Measurements from ENCODE around the gene DTYMK. TPM values are rescaled to one million over a fixed set of nuclear protein-coding genes. Genes with fewer than 3 reads are reported as not detected.

The DTYMK gene
- total RNA-seq, 2 experiments from 2014 or later, result 4.8 to 6.0 TPM

DNA sequence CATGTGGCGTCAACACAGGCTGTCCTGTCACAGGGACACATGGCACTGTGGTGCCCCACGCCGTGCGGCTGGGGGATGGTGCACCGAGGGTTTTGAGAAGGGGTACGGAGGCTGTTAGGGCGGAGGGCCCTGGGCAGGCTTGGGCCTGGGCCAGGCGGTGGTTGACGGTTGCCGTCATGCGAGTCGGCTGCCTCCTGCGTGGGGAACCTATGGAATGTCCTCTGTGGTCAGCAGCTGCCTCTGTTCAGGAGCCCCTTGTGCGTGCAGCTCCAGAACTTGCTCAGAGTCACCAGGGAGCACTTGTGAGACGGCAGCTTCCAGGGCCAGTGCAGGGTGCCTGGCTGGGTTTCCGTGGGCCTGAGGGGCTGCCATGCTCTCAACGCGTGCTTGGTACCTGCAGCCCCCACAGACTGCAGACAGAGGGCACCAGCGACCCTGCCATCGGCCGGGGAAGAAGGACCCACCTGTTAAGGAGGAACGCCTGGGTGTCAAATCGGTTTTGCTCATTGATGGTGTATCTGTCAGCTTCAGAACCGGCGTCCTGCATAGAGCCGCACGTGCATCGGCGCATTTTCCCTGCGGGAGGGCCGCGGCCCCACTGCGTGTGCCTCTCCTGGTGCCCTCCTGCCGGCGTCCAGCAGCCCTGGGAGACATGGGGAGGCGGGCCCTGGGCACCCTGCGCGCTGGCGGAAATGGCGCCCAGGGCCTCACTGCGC lies 37.8 kb upstream of the DTYMK start:
- ATAC-seq (ENCODE audit: poor library complexity) (peak; percentile 43), DNase-seq (peak in 4 of 14 experiments; percentile 34 to 56 (median 38))
- H3K4me3 ChIP-seq (ENCODE audit: low read length), result no peak overlapping the region
- H3K36me3 Mint-ChIP-seq (ENCODE audit: low read depth), result peaks cover 49% of the 10 kb centered on the region
- intact Hi-C loops (cut with DNase I, micrococcal nuclease), result no loop called here
- no peak overlapping the region for H3K4me3 Mint-ChIP-seq
- H3K27ac Mint-ChIP-seq, result no peak overlapping the region
- H3K27me3 Mint-ChIP-seq, result no peaks in the 10 kb centered on the region
- H3K27me3 ChIP-seq (ENCODE audit: control insufficient read depth in 1 of 2, insufficient read depth in 2 of 2, low read length in 2 of 2), result no peaks in the 10 kb centered on the region
- H3K36me3 ChIP-seq (ENCODE audit: insufficient read depth, low read length), result peaks cover 42% of the 10 kb centered on the region
- peaks cover 0 to 20% of the 10 kb centered on the region in 2 experiments for H3K9me3 ChIP-seq (ENCODE audit: control insufficient read depth in 1 of 2, insufficient read depth in 1 of 2, low read length in 2 of 2)
- H3K4me1 ChIP-seq (ENCODE audit: insufficient read depth, low read length), result no peaks in the 10 kb centered on the region
- no peaks in the 10 kb centered on the region for H3K9me3 Mint-ChIP-seq
- POLR2A ChIA-PET, result interaction anchor here (0.7 kb wide), 1 partner anchor 129 kb away, joined by 3 read pairs; no protein-coding TSS in a partner anchor
- TF ChIP-seq, protein P1, sequence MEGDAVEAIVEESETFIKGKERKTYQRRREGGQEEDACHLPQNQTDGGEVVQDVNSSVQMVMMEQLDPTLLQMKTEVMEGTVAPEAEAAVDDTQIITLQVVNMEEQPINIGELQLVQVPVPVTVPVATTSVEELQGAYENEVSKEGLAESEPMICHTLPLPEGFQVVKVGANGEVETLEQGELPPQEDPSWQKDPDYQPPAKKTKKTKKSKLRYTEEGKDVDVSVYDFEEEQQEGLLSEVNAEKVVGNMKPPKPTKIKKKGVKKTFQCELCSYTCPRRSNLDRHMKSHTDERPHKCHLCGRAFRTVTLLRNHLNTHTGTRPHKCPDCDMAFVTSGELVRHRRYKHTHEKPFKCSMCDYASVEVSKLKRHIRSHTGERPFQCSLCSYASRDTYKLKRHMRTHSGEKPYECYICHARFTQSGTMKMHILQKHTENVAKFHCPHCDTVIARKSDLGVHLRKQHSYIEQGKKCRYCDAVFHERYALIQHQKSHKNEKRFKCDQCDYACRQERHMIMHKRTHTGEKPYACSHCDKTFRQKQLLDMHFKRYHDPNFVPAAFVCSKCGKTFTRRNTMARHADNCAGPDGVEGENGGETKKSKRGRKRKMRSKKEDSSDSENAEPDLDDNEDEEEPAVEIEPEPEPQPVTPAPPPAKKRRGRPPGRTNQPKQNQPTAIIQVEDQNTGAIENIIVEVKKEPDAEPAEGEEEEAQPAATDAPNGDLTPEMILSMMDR (IDR thresholded peaks at IDR 0.05), result no peak
- no peaks in the 10 kb centered on the region for H3K4me1 Mint-ChIP-seq (ENCODE audit: low read depth)
- CTCF ChIA-PET, result no interaction called here
- H3K27ac ChIP-seq (ENCODE audit: low read depth in 1 of 2, low read length in 2 of 2), result no peak overlapping the region

DNA sequence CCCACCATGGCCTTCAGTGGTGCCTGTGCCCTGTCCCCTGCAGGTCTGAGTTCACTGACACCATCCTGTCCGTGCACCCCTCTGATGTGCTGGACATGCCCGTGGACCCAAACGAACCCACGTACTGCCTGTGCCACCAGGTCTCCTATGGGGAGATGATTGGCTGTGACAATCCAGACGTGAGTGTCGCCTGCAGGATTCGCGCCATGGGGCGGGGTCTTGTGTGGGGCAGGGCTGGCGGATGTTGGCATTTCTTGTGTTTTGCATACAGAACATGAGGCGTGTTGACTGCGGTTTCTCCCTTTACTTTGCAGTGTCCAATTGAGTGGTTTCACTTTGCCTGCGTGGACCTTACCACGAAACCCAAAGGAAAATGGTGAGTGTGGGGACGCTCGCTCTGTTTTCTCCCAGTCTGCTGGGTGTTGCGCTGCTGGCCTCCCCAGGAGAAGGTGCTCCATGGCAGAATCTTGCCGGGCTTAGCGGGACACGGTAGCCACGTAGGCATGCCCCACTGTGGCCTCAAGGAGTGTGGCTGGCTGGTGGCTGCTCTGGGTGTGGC lies 36.4 kb upstream of the DTYMK start:
- peaks cover 51% of the 10 kb centered on the region for H3K36me3 ChIP-seq (ENCODE audit: insufficient read depth, low read length)
- CTCF ChIA-PET, result no interaction called here

GRCh38 chr2:241721852-241722251 lies 35.2 kb upstream of the DTYMK start:
- CTCF ChIA-PET, result no interaction called here
- H3K9me3 Mint-ChIP-seq, result no peaks in the 10 kb centered on the region
- TF ChIP-seq, protein P1 (IDR thresholded peaks at IDR 0.05), result no peak
- ATAC-seq (ENCODE audit: poor library complexity), result no peak
- intact Hi-C loops (cut with DNase I, micrococcal nuclease), result no loop called here
- peaks cover 0 to 20% of the 10 kb centered on the region in 2 experiments for H3K9me3 ChIP-seq (ENCODE audit: control insufficient read depth in 1 of 2, insufficient read depth in 1 of 2, low read length in 2 of 2)
- H3K36me3 Mint-ChIP-seq (ENCODE audit: low read depth), result peaks cover 63% of the 10 kb centered on the region
- H3K4me3 Mint-ChIP-seq, result no peak overlapping the region
- no peaks in the 10 kb centered on the region for H3K4me1 Mint-ChIP-seq (ENCODE audit: low read depth)
- no peak overlapping the region for H3K27ac ChIP-seq (ENCODE audit: low read depth in 1 of 2, low read length in 2 of 2)
- POLR2A ChIA-PET, result no interaction called here
- DNase-seq, result no peak
- no peaks in the 10 kb centered on the region for H3K4me1 ChIP-seq (ENCODE audit: insufficient read depth, low read length)
- H3K27me3 Mint-ChIP-seq, result no peaks in the 10 kb centered on the region
- H3K27me3 ChIP-seq (ENCODE audit: control insufficient read depth in 1 of 2, insufficient read depth in 2 of 2, low read length in 2 of 2), result no peaks in the 10 kb centered on the region
- H3K36me3 ChIP-seq (ENCODE audit: insufficient read depth, low read length), result peaks cover 55% of the 10 kb centered on the region
- no peak overlapping the region for H3K4me3 ChIP-seq (ENCODE audit: low read length)
- no peak overlapping the region for H3K27ac Mint-ChIP-seq

More for the DNA sequence above, 36.4 kb upstream of the DTYMK start:
- Mint-ChIP-seq H3K27me3 (no peaks in the 10 kb centered on the region), H3K36me3 (ENCODE audit: low read depth) (peaks cover 53% of the 10 kb centered on the region), H3K4me3 (no peak overlapping the region), H3K9me3 (no peaks in the 10 kb centered on the region), H3K4me1 (ENCODE audit: low read depth) (no peaks in the 10 kb centered on the region), H3K27ac (no peak overlapping the region)
- Histone ChIP-seq H3K27ac (ENCODE audit: low read depth in 1 of 2, low read length in 2 of 2) (no peak overlapping the region), H3K9me3 (ENCODE audit: control insufficient read depth in 1 of 2, insufficient read depth in 1 of 2, low read length in 2 of 2) (peaks cover 0 to 20% of the 10 kb centered on the region in 2 experiments), H3K4me3 (ENCODE audit: low read length) (no peak overlapping the region), H3K4me1 (ENCODE audit: insufficient read depth, low read length) (no peaks in the 10 kb centered on the region), H3K27me3 (ENCODE audit: control insufficient read depth in 1 of 2, insufficient read depth in 2 of 2, low read length in 2 of 2) (no peaks in the 10 kb centered on the region)
- POLR2A ChIA-PET, result no interaction called here
- intact Hi-C loops (cut with DNase I, micrococcal nuclease), result no loop called here
- DNase-seq (no peak), ATAC-seq (ENCODE audit: poor library complexity) (no peak)
- TF ChIP-seq, protein P1 (IDR thresholded peaks at IDR 0.05), result no peak

All from CD4-positive, alpha-beta T cell (primary cell).